GM19324 (cell line): Measurements from ENCODE around the gene MGMT.

Source experiments
- ATAC-seq: cut with Tn5 transposase; IDR thresholded peaks from one replicate; pipeline ENCODE4 v1.9.1; 2021; ENCODE audit warnings: mild to moderate bottlenecking, moderate library complexity; ENCODE audit not compliant: unreplicated experiment, low FRiP score

MGMT gene

DNA sequence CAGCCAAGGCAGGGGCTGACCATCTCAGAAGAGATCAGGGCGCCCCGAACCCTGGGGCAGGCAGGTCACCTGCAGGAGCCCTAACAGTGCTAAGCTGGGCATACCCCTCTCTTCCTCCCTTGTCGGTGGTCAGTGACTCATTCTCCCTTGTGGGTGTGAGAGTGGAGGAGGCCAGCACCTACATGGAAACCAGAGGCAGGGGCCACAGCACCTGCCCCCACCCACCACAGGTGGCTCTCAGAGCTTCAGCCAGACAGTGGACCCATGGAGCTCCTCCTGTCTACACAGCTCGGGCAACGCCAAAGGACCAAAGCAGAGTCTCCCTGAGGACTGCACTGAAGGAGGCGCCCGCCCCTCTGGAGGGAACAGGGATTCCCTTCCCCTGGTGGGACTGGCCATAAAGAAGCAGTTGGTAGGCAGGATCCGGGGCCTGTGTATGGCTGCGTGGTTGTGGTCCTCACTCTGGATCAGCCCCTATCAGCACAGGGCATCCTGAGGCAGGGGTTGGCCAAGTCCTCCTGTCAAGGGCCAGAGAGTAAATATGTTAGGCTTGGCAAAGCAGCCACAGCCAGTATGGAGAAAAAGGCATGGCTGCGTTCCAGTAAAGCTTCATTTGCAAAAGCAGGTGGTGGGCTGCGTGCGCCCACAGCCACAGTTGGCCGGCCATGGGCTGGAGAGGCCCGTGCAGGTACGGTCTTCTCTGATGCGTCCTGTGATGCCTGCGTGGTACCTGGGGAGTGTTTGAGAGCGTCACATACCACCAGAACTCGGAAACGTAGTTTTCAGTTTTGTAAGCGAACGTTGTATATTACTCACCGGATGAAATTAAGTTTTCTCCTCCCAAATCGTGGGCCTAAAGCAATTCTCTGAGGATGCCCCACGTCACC, 298.9 kb downstream of the MGMT start:
- no peak for ATAC-seq

DNA sequence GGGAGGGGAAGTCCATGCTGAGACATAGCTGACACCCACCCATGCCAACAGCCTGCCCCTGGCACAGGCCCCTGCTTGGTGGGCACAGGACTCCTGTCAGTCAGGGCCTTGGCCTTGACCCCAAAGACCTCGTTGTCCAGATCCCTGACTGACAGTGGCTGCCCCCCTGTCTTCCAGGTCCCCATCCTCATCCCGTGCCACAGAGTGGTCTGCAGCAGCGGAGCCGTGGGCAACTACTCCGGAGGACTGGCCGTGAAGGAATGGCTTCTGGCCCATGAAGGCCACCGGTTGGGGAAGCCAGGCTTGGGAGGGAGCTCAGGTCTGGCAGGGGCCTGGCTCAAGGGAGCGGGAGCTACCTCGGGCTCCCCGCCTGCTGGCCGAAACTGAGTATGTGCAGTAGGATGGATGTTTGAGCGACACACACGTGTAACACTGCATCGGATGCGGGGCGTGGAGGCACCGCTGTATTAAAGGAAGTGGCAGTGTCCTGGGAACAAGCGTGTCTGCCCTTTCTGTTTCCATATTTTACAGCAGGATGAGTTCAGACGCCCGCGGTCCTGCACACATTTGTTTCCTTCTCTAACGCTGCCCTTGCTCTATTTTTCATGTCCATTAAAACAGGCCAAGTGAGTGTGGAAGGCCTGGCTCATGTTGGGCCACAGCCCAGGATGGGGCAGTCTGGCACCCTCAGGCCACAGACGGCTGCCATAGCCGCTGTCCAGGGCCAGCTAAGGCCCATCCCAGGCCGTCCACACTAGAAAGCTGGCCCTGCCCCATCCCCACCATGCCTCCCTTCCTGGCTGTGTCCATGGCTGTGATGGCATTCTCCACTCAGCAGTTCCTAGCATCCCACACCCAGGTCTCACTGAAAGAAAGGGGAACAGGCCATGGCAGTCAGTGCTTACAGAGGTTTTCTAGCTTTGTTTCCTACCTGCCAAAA, 299.8 kb downstream of the MGMT start:
- no peak for ATAC-seq

DNA sequence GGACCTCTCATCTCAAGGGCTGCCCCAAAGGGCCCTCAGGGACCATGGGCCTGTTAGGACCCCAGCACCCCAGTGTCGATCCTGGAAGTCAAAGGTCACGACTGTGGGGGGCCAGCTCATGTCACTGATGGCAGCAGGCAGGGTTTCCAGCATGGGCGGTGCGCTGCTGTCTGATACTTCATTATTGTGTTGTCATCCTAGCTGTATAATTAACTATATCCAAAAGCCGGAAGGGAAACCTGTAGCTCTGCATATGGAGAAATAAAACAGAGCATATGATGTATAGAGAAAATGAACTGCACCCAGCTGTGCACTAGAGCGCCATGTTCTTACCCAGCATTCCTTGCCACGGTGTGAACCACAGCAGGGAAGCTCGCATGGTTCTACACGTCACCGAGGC, 300.7 kb downstream of the MGMT start:
- no peak for ATAC-seq

DNA sequence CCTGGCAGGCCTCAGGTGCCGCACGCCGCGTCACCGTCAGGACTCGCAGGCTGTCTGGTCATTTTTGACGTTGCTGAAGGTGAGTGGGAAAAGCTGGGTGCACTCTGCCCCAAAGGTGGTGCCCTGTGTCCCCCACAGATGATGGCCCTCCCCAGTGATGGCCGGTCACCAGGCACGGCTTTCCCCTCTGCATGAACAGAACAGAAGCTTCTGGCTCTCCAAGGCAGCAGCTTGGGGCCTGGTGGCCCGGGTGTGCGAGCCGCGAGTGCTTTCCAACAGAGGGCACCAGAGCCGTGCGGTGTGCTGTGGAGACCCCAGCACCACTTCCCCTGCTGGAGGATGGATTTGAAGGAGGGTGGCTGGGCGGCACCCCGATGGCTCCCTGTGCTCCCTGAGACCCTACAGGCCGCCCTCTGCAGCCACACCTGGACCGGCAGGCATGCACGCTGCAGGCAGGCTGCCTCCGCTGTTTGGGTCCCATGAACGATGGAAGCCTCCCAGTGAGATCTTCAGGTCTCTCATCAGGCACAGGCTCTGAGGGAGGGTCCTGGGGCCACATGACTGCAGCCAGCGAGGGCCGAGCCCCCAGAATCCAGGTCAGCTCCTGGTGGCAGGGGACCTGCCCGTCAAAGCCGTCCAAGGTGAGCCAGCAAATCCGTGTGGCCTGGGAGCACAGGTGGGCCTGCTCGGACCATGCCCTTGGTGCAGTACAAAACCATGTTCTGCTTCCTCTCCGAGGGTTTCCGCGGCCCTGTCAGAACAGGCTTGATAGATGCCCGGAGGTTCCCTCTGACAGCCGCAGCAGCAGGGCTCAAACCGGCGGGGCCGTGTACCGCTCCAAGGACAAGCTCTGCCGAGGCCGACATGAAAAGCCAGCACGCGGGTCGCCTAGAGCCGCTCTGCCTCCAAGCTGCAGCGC, 301.7 kb downstream of the MGMT start:
- ATAC-seq: no peak

DNA sequence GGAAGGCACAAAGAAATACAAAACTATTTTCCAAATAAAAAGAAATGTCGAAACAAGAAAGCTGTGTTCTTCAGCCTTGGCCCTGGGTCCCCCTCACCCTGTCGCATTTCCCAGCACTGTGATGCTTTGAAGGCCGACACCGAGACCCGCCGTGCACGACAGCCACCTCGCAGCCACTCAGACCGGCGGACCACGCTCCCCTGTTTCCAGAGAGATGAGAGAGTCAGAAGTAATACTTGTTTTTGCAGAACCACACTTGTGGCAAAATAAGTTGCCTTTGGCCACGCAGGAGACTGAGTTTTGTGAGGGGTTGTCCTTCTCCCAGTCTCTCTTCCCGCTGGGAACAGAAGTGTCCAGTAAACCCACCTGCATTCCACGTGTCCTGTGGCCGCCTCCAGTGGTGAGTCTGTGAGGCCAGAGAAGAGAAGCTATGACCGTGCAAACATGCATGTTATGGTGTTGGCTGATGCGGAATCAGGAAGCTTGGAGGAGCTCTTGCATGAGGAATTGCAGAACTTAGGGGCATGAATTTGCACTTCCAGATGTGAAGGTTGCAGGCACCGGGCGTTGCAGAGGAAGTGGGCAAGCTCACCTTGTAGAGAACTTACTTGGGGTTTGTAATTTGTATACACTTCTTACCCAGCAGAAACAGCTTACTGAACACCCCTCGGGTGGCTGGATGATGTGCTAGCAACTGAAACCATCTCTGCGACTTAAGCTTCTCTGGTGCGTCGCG, 302.5 kb downstream of the MGMT start:
- no peak for ATAC-seq

DNA sequence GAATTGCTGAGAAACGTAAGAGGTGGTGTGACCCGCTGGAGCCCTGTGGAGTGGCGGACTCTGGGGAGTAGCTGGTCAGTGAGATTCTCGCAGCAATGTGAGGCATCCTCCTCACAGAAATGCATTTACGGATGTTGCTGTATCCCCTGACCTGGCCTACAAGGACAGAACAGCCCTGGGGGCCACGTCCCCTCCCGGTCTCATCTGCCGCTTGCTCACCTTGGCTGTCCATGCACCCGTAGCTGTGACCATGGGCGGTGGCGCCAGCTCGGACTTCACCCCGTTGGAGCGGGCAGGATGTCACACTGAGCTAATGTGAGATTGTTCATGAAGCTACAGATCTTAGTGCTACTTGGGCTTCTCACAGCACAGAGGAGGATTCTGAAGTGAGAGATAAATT, 303.2 kb downstream of the MGMT start:
- no peak for ATAC-seq

DNA sequence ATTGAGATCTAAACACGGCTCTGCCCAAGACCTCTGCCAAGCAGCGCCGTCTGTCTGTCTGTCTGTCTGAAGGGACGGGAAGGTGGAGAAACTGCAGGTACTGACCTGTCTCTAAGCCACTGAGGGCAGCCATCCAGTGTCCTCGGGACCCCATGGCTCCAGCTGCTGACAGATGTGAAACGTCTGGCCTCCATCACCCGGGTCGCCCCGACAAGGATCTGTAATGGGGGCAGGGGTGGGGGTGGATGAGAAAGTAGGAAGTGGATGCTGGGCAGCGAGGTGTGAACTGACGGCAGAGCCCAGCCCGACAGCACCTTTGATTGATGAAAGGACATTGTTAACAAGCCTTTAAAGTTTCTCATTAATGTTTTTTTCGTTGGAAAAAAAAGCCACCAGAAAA, 304.0 kb downstream of the MGMT start:
- no peak for ATAC-seq

DNA sequence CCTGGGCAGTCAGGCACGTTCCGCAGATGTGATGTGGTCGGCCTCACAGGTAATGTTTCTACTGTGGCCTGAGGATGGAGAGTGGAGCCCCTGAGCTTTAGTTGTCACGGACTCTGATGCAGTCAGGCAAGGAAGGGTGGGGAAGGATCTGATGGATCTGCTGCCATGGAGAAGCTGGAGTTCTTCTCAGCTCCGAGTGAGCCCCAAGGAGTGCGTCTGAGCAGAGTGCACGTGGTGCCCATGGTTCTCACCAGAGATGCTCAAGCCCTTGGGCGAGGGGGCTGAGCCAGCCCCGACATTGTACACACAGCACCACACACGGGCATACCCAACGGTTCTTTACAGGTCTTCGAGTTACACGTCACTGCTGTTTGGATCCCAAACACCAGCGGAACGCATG, 304.5 kb downstream of the MGMT start:
- ATAC-seq: no peak

DNA sequence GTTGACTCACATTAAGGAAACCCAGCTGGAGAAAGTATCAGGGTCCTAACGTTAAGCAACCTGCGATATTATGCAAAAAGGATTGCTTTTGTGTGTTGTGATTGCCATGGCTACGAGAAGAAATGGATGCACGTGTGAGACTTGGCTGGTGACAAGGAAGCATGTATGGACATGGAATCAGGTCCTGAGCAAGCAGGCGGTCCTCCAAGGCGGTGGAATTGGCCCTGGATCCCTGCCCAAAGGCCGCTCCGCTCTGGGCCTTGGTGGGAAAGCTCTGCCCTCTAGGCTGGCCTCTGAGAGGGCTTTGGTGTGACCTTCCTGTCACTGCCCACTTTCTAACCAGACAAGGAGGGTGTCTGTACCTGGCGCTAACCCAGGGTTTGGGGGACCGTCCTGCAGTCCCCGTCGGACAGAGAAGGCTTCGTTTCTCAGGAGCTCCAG, 305.0 kb downstream of the MGMT start:
- ATAC-seq: no peak

DNA sequence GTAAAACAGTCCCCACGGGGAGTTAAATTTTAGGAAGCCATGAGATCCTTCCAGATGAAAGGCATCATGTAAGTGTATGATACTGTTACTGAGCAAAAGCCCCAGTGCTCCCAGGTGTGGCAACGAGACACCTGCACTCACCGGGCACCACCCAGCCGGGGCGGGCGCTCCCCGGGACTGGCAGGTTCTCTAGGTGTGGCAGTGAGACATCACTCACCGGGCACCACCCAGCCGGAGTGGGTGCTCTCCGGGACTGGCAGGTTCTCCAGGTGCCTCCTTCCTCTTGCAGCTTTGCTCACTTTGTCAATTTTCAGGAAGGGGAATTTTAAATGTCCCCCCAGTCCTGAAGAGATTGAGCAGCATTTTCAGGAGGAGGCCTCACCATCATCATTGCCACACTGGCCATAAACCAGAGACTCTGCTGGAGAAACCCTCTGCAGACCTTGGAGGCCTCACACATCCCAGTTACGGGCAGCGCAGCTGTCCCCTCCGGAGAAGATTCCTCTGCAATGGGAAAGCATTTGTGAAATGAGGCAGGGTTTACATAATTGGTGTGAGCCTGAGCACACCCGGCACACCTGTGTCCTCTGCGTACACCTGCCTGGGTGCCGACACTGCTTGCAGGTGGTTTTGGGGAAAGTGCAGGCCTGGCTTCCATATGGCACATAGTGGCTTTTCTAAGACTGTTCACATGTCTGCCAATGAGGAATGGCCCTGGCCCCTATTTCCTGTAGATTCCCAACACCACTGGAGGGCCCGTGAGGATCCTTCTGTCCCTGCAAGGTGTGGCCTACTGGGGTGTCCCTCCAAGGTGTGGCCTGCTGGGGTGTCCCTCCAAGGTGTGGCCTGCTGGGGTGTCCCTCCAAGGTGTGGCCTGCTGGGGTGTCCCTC, 305.7 kb downstream of the MGMT start:
- no peak for ATAC-seq

DNA sequence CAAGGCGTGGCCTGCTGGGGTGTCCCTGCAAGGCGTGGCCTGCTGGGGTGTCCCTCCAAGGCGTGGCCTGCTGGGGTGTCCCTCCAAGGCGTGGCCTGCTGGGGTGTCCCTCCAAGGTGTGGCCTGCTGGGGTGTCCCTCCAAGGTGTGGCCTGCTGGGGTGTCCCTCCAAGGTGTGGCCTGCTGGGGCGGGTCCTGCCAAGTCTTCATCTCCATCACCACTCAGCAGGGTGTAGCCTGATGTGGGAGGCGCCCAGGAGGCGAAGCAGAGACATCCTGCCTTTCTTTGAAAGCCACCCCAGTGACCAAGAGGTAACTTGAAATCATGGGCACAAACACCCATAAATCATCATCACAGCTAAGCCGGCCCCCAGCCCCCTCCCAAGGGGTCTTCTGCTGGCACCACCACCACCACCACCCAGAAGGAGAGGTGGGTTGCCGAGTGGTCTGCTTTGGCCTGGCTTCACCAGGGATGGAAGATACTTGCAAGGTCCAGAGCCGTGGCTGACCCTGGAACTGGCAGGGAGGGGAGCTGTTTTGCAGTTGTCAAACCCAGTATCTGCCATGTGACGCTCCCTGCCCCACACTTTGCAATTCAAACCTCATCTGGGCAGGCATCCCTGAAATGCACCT, 306.4 kb downstream of the MGMT start:
- no peak for ATAC-seq

DNA sequence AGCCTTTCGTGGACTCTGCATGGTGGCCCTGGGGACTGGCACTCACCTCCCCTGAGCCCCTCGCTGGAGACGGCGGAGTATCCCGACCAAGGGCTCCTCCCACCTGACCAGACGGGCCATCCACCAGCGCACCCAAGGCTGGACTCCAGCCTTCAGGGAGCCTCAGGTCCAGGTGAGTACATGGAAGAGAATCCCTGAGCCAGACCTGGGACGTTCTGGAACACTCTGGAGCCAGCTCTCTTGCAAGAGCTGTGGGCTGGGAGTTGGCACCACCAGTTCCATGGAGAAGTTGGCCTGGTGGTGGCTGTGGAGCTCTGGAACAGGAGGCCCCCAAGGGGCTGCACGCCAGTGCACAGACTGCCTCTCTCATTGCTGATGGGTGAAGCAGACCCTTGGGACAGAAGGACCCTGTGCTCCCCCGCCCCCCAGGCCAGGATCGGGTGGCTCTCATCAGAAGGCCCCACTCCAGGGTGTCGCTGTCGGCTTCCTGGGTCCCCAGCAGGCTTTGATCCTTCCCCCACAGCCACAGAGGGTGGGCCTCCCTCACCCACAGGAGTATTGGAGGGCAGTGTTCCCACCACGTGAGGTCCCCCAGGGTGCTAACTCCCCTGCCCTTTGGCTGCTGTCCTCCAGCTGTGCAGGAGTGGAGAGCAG, 307.2 kb downstream of the MGMT start:
- no peak for ATAC-seq

DNA sequence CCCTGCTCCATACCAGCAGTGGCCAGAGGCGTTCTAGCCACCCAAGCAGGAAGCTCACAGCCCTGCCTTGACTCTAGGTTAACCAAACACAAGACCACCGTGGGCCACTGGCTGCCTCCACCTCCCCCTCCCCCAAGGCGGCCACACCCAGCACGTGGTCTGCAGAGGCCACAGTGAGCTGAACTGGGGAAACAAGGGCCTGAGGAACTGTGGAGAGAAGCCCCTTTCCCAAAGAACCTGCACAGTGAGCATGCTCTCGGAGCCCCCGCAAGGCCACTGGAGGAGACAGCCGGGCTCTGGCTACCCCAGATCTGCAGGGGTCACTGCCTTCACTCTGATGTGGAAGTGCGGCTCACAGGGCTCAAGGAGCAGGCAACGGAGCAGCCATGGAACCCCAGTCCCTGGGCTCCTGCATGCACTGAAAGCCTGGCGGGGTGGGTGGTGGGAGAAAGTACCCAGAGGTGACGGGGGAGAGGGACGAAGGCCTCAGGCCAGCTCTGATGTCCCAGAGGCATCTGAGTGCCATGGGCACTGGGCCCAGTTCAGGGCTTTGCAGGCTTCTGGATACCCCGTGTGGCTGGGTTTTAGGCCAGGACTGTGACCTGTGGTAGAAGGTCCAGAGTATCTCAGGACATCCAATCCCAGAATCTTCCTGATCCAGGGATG, 307.8 kb downstream of the MGMT start:
- ATAC-seq: no peak

DNA sequence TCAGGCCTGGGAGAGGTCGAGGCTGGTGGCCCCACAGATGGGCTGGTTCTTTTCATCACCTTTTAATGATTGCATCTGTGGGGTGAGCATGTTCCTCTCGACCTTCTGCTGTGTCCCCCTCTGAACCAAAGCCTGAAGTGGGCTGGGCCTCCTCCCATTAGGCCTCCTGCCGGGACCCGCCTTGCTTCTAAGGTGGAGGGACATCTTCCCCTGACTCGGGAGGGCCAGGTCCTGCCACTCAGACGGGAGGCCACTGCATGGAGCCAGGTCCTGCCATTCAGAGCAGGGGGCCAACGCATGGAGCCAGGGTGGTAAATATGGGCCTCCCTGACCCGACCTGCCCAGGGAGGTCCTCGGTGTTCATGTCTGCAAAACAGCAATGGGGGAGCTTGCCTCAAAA, 308.6 kb downstream of the MGMT start:
- no peak for ATAC-seq

DNA sequence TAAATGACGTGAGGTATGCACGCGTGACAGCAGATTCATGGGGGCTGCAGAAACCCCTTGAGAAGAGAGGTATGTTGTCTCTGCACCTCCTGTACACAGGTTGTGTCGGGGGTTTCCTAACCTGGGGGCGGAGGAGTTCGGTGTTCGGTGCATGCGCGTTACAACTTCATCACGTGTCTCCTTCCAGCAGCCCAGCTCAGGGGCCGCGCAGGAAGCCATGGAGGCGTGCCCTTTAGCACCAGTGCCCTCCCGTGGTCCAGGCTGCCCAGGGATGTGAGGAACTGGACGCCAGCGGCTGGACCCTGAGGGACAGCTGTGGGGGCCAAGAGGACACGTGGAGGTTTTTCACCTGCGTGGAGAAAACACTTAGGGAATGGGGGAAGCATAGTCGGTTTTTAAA, 310.6 kb downstream of the MGMT start:
- no peak for ATAC-seq

DNA sequence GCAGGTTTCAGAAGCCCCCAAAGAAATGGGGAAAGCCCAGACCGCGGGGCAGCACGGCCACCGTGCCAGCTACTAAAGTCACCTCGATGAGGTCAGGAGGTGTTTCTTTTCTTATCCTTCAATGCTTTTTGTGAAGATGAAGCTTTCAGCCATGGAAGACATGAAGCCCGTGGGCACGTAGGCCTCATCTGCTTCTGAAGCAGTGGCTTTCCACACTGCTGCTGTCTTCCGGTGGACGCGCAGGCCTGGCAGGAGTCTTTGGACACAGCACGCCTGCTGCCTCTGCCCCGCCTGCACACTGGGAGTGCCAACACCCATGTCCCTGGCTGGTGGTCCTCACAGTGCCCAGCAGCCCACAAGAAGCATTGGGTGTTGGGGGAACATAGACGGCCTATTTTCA, 311.5 kb downstream of the MGMT start:
- no peak for ATAC-seq
